ENCODE results near the gene OR52M1. TPM values are rescaled to one million over a fixed set of nuclear protein-coding genes. Genes with fewer than 3 reads are reported as not detected.

OR52M1 gene
- total RNA-seq, 2 donors from 2014 or later = not detected

DNA sequence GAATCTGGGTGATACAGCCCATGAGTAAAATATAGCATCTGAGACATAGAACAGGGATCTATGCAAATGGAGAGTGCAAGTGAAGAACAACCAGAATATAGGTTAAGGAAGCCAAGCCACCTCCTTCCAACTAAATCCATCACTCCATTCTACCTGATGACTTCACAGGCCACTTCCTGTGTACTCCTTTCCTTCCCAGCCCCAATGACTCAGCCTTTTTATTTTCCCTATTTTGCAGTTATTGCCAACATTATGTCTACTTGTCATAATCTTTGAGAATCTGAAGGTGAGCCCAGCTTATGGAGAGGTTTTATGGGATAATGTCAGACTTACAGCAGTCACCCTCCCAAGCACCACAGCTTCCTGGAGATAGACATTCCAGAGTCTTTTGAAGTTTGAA, 1.4 kb upstream of the OR52M1 start:
- no peak overlapping the region for H3K4me3 Mint-ChIP-seq
- H3K36me3 Mint-ChIP-seq (ENCODE audit: low read depth) = no peaks in the 10 kb centered on the region
- no peak for ATAC-seq (replicated peaks)
- H3K27ac Mint-ChIP-seq = no peak overlapping the region
- no peaks in the 10 kb centered on the region for H3K9me3 Mint-ChIP-seq
- peaks cover 15% of the 10 kb centered on the region for H3K27me3 Mint-ChIP-seq
- no peaks in the 10 kb centered on the region for H3K4me1 Mint-ChIP-seq

DNA sequence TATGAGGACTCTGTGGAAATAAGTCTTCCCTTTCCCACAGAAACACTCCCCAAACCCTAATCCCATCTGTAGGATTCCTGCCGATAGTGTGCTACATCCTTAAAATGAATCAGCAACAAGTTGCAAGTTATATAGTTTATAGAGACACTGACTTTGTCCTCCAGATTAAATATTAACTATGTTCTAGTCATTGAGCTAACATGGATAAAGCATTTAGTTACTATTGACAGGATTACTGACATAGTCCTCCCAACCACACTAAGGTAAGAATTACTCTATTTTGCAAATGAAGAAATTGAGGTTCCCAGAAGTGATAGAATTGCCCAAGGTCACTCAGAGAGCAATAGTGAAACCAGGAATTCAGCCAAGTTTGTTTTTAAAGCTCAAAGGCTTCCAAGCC, 1.9 kb downstream of the OR52M1 start:
- Mint-ChIP-seq H3K4me1 (no peaks in the 10 kb centered on the region), H3K4me3 (no peak overlapping the region), H3K36me3 (ENCODE audit: low read depth) (no peaks in the 10 kb centered on the region), H3K9me3 (no peaks in the 10 kb centered on the region), H3K27ac (no peak overlapping the region), H3K27me3 (peaks cover 26% of the 10 kb centered on the region)
- ATAC-seq (replicated peaks) = no peak

DNA sequence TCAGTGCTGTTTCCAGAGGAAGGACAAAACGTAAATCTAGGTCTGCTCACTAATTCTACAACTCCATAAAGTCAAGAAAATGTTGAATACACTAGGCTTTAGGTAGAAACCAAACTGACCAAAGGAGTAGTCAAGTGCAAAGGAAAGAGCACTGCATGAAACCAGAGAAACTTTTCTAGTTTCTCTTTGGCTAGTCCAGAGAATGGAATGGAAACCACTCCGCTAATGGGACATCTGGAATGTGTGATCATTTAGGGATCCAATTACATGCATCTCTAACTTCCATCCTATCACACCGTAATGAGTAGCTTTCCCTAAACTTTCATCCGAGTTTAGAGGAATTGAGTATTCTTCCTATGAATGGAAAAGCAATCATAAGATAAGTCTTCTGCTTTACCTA, 2.4 kb downstream of the OR52M1 start:
- ATAC-seq (replicated peaks) = no peak
- no peak overlapping the region for H3K4me3 Mint-ChIP-seq
- H3K4me1 Mint-ChIP-seq = no peaks in the 10 kb centered on the region
- no peaks in the 10 kb centered on the region for H3K36me3 Mint-ChIP-seq (ENCODE audit: low read depth)
- H3K27me3 Mint-ChIP-seq = peaks cover 26% of the 10 kb centered on the region
- H3K27ac Mint-ChIP-seq = no peak overlapping the region
- no peaks in the 10 kb centered on the region for H3K9me3 Mint-ChIP-seq

GRCh38 chr11:4551346-4551979, 6.5 kb downstream of the OR52M1 start:
- Mint-ChIP-seq H3K27me3 (peaks cover 36% of the 10 kb centered on the region), H3K4me1 (no peaks in the 10 kb centered on the region), H3K27ac (no peak overlapping the region), H3K9me3 (no peaks in the 10 kb centered on the region), H3K36me3 (ENCODE audit: low read depth) (no peaks in the 10 kb centered on the region), H3K4me3 (no peak overlapping the region)
- ATAC-seq (replicated peaks) = no peak

DNA sequence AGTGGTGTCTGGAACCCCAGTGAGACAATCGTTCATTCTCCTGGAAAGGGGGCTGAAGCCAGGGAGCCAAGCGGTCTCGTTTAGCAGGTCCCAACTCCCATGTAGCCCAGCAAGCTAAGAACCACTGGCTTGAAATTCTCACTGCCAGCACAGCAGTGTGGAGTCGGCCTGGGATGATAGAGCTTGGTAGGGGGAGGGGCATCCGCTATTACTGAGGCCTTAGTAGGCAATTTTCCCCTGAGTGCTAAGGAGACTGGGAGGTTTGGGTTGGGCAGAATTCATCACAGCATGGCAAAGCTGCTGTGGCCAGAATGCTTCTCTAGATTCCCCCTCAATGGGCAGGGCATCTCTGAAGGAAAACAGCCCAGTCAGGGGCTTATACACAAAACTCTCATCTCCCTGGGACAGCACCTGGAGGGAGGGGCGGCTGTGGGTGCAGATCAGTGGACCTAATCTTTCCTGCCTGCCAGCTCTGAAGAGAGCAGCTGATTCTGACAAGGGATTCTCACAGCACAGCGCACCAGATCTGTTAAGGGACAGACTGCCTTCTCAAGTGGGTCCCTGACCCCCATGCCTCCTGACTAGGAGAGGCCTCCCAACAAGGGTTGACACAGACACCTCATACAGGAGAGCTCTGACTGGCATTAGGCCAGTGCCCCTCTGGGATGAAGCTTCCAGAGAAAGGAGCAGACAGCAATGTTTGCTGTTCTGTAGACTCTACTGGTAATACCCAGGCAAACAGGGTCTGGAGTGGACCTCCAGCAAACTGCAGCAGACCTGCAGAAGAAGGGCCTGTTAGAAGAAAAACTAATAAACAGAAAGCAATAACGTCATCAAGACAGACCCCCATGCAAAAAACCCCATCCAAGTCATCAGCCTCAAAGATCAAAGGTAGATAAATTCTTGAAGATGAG, 14.8 kb downstream of the OR52M1 start:
- Mint-ChIP-seq H3K27ac (no peak overlapping the region), H3K9me3 (peaks cover 4% of the 10 kb centered on the region), H3K4me3 (no peak overlapping the region), H3K4me1 (no peaks in the 10 kb centered on the region), H3K36me3 (ENCODE audit: low read depth) (no peaks in the 10 kb centered on the region), H3K27me3 (peaks cover 28% of the 10 kb centered on the region)
- no peak for ATAC-seq (replicated peaks)

DNA sequence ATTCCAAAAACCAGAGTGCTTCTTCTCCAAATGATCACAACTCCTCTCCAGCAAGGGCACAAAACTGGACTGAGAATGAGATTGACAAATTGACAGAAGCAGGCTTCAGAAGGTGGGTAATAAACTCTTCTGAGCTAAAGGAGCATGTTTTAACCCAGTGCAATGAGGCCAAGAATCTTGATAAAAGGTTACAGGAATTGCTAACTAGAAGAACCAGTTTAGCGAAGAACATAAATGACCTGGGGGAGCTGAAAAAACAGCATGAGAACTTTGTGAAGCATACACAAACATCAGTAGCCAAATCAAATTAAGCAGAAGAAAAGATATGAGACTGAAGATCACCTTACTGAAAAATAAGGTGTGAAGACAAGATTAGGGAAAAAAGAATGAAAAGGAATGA, 15.5 kb downstream of the OR52M1 start:
- Mint-ChIP-seq H3K4me3 (no peak overlapping the region), H3K27ac (no peak overlapping the region), H3K4me1 (no peaks in the 10 kb centered on the region), H3K36me3 (ENCODE audit: low read depth) (no peaks in the 10 kb centered on the region), H3K27me3 (peaks cover 26% of the 10 kb centered on the region), H3K9me3 (peaks cover 4% of the 10 kb centered on the region)
- ATAC-seq (replicated peaks) = no peak

DNA sequence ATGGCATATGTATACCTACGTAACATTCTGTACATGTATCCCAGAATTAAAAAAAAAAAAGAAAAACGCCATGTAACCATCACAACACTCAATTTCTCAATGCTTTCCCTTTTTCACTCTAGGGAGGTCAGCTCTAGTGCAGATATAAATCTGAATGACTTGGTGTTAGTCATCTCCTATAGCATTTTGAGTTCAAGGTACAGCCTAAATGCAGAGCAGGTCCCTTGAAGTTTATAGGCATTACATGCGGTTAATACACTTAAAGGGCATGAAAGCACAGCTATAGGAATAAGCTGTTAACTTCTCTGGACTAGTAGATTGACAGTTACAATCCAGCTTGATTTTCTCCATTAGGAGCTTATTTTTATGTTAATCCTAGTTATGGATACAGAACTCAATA, 20.4 kb downstream of the OR52M1 start:
- Mint-ChIP-seq H3K27me3 (peaks cover 20% of the 10 kb centered on the region), H3K9me3 (peaks cover 4% of the 10 kb centered on the region), H3K4me3 (no peak overlapping the region), H3K27ac (no peak overlapping the region), H3K36me3 (ENCODE audit: low read depth) (no peaks in the 10 kb centered on the region), H3K4me1 (no peaks in the 10 kb centered on the region)
- ATAC-seq (replicated peaks) = no peak

DNA sequence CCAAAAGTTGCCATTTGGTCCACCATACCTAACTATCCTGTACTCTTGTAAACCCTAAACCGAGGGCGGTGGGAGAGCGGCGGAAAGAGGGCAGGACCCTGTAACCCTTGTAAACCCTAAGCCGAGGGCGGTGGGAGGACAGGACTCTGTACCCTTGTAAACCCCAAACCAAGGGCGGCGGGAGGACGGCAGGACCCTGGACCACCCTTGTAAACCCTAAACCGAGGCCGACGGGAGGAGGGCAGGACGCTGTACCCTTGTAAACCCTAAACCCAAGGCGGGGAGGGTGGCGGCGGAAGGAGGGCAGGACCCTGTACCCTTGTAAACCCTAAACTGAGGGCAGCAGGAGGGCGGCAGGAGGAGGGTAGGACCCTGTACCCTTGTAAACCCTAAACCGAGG, 24.1 kb downstream of the OR52M1 start:
- Mint-ChIP-seq H3K27ac (no peak overlapping the region), H3K4me1 (no peaks in the 10 kb centered on the region), H3K27me3 (peaks cover 5% of the 10 kb centered on the region), H3K9me3 (peaks cover under 1% of the 10 kb centered on the region), H3K36me3 (ENCODE audit: low read depth) (no peaks in the 10 kb centered on the region), H3K4me3 (no peak overlapping the region)
- no peak for ATAC-seq (replicated peaks)

- ATAC-seq (replicated peaks) = no peak
- no peaks in the 10 kb centered on the region for H3K9me3 Mint-ChIP-seq
- peaks cover 16% of the 10 kb centered on the region for H3K27me3 Mint-ChIP-seq
- peaks cover 5% of the 10 kb centered on the region for H3K4me1 Mint-ChIP-seq
- no peak overlapping the region for H3K4me3 Mint-ChIP-seq
- no peaks in the 10 kb centered on the region for H3K36me3 Mint-ChIP-seq (ENCODE audit: low read depth)
- H3K27ac Mint-ChIP-seq = no peak overlapping the region
Measured at GRCh38 chr11:4576880-4577279, 31.9 kb downstream of the OR52M1 start.

DNA sequence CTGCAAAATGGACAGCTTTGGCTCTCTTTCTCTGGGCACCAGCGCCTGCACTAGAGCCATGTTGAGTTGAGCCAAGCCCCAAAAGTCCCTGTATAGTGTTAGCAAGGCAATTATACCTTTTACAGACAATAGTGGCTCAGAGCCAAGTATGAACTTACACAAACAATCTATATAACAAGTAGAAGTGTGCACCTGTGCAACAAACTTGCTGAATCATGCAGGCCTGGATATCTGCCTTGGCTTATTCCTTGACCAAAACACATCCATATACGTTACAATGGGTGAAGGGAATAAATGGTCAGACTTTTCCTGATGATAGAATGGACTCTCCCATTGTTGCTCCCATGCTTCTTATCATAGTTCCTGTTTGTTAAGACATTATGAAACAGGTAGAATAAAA, 32.8 kb downstream of the OR52M1 start:
- Mint-ChIP-seq H3K9me3 (no peaks in the 10 kb centered on the region), H3K4me1 (peaks cover 5% of the 10 kb centered on the region), H3K36me3 (ENCODE audit: low read depth) (no peaks in the 10 kb centered on the region), H3K4me3 (no peak overlapping the region), H3K27me3 (peaks cover 19% of the 10 kb centered on the region), H3K27ac (no peak overlapping the region)
- no peak for ATAC-seq (replicated peaks)

GRCh38 chr11:4578624-4579023, 33.6 kb downstream of the OR52M1 start:
- ATAC-seq (replicated peaks) = no peak

DNA sequence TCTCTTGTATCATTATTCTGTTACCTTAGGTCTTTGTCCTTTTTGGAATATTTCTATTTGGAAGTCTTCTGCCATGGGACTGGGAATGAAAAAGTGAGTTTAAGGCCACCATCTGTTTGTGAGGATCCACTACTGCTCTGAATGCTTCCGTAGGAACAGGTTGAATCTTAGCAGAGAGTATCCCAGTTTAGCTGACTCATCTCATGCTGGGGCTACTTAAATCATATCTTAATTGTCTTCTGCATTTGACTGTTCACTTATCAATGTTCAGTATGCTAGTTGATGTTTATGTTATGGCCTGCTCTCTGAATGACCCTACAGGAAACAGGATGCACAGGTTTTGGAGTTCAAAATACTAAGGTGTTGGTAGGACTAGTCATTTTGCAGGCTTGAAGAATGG, 35.1 kb downstream of the OR52M1 start:
- H3K4me3 Mint-ChIP-seq = no peak overlapping the region
- peaks cover 5% of the 10 kb centered on the region for H3K4me1 Mint-ChIP-seq
- H3K27ac Mint-ChIP-seq = no peak overlapping the region
- H3K9me3 Mint-ChIP-seq = no peaks in the 10 kb centered on the region
- H3K27me3 Mint-ChIP-seq = peaks cover 27% of the 10 kb centered on the region
- ATAC-seq (replicated peaks) = no peak
- no peaks in the 10 kb centered on the region for H3K36me3 Mint-ChIP-seq (ENCODE audit: low read depth)

More at GRCh38 chr11:4578624-4579023, 33.6 kb downstream of the OR52M1 start:
- Mint-ChIP-seq H3K27me3 (peaks cover 22% of the 10 kb centered on the region), H3K4me1 (peaks cover 5% of the 10 kb centered on the region), H3K27ac (no peak overlapping the region), H3K36me3 (ENCODE audit: low read depth) (no peaks in the 10 kb centered on the region), H3K9me3 (no peaks in the 10 kb centered on the region), H3K4me3 (no peak overlapping the region)

- peaks cover 28% of the 10 kb centered on the region for H3K27me3 Mint-ChIP-seq
- no peak within 1 kb of the TSS for H3K4me3 Mint-ChIP-seq
- no peaks in the 10 kb centered on the region for H3K4me1 Mint-ChIP-seq
- H3K27ac Mint-ChIP-seq = no peak within 1 kb of the TSS
- no peak for ATAC-seq (replicated peaks)
- no peaks in the 10 kb centered on the region for H3K36me3 Mint-ChIP-seq (ENCODE audit: low read depth)
- H3K9me3 Mint-ChIP-seq = no peaks in the 10 kb centered on the region
Measured at GRCh38 chr11:4581443-4581842, 36.5 kb downstream of the OR52M1 start, which contains the start of gene OR52I2. OR52I2 (plus strand) TSS chr11:4581743.

DNA sequence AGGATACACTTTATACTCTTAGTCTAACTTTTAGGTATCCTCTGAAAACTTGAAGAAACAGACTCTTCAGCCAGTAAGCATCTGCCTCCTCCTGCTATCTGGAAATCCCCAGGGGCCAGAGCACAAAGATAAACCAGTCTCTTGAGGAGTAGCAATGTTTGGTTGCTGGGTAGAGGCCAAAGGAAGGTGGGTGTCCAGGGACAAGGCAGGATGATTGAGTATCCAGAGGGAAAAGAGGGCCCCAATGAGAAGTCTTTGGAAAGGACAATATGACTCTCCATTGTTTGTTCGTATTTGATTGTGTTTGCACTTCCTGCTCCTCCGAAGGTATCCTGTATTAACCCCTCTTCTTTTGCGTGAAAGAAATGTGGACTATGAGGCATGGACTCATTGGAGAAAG, 44.0 kb downstream of the OR52M1 start:
- Mint-ChIP-seq H3K4me1 (no peaks in the 10 kb centered on the region), H3K36me3 (ENCODE audit: low read depth) (no peaks in the 10 kb centered on the region), H3K4me3 (no peak overlapping the region), H3K27ac (no peak overlapping the region), H3K9me3 (no peaks in the 10 kb centered on the region), H3K27me3 (peaks cover 19% of the 10 kb centered on the region)
- ATAC-seq (replicated peaks) = no peak

DNA sequence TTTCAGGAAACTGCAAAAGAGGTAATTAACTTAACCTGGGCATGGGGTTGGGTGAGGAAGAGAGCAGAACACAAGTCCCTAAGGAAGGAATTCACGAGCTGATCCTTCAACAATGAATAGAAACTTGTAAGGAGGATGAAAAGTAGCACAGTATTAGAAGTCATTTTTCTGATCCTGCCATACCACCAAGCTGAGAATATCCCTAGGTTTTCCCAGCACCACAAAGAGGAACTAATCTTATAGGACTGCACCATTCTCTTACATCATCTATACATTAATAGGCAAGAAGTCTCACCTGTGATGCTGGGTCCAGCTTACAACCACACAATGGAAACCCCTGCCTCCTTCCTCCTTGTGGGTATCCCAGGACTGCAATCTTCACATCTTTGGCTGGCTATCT, 48.7 kb downstream of the OR52M1 start, which contains the start of gene OR52I1:
OR52I1 (plus strand) TSS at position 301 of the 400 bp plus-strand sequence; CDS start at position 301, 0 bp downstream.
- no peak within 1 kb of the TSS for H3K27ac Mint-ChIP-seq
- H3K27me3 Mint-ChIP-seq = no peaks in the 10 kb centered on the region
- peaks cover 28% of the 10 kb centered on the region for H3K36me3 Mint-ChIP-seq (ENCODE audit: low read depth)
- no peaks in the 10 kb centered on the region for H3K4me1 Mint-ChIP-seq
- no peak for ATAC-seq (replicated peaks)
- H3K9me3 Mint-ChIP-seq = no peaks in the 10 kb centered on the region
- no peak within 1 kb of the TSS for H3K4me3 Mint-ChIP-seq
